Stimulated activated CD8-positive, alpha-beta memory T cell treated with anti-CD3 and anti-CD28 coated beads, Interleukin-15, amount 100 ng/mL, for 48 hours (primary cell): ENCODE results near the gene CSNK1E.

Experiments
- DNase-seq, 2 donors: peaks; one replicate each; pipeline ENCODE4 v3.0.0-alpha.2; 2020; ENCODE audit warnings: low read depth in 2 of 2

Gene CSNK1E

DNA sequence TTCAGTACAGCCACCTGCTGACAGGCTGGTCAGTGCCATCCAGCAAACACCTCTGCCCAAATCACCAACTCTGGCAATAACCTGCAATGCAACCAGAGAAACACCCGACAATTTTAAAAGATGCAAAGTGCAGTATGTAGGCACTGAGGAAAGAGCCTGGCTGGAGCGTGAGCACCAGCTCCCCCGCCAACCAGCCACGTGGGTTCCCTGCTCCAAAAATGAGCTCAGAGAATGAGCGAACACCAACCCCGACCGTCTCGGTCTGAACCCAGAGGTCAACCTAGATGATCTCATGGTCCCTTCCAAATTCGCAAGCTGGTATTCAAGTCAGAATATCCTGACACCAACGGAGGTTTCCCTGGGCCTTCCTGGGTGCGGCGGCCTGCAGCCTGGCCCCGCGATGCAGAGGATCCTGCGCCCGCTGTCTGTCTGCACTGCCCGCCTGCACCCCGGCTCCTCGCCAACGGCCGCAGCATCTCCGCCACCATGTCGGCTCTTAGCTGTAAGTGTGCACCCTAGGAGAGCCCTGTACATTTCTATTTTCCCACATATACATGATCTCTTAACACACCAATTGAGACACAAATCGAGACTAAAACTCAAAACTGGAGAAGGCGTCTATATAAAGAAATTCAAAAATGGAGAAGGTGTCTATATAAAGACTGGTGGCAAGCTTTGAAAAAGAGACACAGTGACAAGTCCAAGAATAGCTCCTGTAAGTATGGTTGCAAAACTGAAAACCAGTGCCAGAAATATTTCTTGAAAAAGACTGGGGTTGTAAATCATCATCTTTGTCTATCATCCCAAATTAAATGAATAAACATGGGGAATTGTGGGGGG is 67.2 kb downstream of the CSNK1E start:
- DNase-seq, result no peak

DNA sequence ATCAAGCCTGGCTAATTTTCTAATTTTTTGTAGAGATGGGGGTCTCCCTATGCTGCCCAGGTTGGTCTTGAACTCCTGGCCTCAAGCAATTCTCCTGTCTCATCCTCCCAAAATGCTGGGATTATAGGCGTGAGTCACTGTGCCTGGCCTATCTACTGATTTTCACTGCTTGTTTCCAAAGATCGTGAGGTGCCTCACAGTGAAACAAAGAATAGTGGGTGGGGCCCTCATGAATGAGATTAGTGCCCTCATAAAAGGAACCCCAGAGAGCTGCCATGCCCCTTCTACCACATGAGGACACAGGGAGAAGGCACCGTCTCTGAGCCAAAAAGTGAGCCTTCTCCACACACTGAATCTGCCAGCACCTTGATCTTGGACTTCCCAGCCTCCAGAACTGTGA is 67.9 kb downstream of the CSNK1E start:
- no peak for DNase-seq

DNA sequence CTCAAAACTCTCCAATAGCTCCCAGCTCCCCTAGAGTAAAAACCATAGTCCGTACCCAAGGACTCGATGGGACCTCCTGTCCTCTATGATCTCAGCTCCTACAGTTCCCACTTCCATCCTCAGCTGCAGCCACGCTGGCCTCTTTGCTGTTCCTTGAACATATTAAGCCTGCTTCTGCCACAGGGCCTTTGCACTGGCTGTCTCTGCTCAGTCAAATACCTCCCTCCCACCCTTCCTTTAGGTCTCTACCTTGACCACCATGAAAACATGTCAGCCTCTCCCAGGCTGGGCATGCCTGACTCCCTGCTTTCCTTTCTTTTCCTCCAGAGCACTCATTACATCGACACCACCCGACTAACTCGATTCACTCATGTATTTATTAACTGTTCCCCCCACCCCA is 69.0 kb downstream of the CSNK1E start:
- no peak for DNase-seq

DNA sequence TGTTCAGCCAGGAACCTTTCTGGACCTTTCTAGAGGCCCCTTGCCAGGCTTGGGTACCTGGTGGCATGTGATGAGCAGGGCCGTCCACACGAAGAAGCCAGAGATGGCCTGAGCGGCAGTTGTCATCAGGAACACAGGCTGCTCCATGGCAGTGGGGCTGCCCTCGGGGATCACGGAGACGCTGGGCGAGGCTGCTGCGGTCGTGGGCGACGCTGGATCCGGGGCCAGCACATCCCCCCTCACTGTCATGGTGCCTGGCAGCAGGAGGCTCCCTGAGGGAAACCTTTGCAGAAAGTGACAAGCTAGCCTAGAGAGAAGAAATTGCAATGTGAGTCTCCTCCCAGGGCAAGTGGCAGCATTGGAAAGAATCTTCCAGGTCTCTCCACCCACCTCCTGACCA is 69.5 kb downstream of the CSNK1E start:
- no peak for DNase-seq

DNA sequence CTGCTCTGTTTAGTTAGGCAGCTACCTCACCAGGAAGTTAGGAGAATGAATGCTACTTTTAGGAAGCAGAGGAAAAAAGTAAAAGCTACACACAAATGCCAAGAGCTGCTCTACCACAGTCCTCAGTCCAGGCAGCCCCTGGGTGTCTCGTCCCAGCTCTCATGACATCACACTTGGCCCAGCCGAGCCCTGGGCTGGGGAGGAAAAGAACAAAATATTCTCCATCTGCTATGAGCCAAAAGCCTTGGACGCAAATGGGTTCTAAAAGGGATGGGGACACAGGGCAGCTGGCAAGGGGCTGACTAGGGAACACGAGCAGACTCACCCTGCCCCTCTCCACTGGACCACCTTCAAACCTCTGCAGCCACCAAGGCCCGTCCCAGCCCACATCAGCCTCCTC is 70.5 kb downstream of the CSNK1E start:
- no peak for DNase-seq

DNA sequence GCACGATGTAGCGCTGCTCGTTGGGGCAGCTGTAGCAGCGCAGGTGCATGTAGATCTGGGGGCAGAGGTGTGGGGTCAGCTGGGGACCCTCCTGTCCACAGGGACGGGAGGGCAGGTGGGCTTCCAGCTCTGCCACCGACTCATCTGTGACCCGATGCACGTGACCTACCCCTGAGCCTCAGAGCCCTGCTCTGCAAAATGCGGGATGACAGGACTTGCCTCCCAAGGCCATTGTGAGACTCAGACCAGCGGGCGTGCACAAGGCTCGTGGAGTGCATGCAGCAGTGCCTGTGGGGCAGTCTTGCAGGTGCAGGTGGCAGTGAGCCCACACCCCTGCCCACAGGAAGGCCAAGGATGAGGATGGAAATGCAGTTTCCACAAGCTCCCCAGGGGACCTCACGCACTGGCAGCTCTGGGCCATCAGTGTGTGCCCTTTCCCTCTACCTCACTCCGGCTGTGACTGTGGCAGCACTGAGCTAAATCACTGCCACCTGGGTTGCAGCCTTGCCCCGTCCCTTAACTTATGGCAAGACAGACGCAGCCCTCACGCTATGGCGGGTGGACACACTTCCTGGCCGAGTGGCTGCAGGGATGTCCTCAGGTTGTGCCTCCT is 71.1 kb downstream of the CSNK1E start:
- no peak for DNase-seq

DNA sequence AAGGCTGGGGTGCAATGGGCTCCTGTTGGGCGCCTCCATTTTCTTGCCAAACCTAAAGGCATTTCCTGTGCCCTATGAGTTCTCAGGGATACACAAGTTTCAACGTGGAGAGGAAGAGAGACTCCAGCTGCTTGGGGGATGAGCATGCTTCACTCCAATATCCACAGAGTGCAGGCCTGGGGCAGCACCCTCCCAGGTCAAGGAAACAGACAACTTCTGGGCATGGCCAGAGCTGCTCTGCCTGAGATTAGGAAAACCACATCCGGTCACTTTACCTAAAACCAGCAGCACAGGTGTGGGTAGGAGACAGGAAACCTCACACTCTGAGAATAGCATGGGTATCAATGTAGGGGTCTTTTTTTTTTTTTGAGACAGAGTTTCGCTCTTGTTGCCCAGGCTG is 73.1 kb downstream of the CSNK1E start:
- DNase-seq, result no peak

DNA sequence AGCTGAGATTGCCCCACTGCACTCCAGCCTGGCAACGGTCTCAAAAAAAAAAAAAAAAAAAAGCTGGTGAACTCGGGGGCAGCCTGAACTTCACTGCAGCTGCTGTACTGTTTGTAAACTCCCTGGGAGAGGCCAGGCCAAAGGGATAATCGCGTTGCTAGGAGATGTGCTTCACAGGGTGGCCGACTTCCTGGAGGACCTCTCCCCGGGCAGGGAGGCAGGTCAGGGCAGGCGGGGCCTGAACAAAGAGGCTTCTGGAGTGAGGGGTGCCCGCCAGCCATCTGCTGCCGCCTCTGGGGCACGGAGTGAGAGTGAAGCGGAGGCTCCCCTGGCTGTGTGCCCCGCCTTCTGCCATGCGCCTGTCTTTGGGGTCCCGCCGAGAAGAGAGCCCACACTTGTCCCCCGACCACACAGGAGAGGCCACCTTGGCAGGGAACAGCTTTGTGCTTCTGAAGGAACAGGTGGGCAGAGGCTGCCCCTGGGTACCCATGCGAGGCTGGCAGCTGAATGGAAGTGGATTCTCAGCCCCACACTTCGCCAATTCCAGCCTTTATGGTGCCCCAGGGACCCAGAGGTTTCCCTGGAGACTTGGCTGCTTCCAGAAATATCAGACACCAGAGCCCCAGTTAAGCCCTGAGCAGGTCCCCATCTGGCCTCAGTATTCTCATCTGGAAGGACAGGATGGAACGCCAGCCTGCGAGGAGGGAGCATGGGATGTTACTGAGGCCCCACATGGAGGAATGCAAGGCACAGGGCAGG is 74.0 kb downstream of the CSNK1E start:
- DNase-seq, result no peak

DNA sequence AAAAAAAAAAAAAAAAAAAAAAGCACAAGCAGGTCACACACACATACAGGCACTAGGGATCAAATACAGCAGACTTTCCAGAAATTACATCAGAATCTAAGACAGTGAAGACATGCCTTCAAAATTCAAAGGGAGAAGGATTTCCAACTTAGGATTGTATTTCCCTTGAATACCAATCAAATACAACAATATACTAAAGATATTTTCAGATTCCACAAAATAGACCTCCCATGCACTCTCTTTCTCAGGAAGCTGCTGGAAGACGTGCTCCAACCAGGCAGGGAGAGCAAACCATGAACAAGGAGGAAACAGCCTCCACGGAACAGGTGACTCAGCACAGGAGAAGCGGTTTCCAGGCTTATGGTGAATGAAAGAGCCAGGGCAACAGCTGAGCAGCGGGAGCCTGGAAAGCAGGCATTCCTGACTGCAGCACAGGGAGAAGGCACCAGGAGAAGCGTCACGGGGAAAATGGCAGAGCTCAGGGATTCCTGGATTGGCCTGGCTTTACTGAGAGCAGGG is 76.4 kb downstream of the CSNK1E start:
- DNase-seq, result no peak
